ENCODE measurements around the gene PAEP.
"Not testable (repeated sequence)": the region's sequence is repeated elsewhere in the genome, so short reads cannot be mapped to it uniquely, and the experiment has no call there.

Gene PAEP

DNA sequence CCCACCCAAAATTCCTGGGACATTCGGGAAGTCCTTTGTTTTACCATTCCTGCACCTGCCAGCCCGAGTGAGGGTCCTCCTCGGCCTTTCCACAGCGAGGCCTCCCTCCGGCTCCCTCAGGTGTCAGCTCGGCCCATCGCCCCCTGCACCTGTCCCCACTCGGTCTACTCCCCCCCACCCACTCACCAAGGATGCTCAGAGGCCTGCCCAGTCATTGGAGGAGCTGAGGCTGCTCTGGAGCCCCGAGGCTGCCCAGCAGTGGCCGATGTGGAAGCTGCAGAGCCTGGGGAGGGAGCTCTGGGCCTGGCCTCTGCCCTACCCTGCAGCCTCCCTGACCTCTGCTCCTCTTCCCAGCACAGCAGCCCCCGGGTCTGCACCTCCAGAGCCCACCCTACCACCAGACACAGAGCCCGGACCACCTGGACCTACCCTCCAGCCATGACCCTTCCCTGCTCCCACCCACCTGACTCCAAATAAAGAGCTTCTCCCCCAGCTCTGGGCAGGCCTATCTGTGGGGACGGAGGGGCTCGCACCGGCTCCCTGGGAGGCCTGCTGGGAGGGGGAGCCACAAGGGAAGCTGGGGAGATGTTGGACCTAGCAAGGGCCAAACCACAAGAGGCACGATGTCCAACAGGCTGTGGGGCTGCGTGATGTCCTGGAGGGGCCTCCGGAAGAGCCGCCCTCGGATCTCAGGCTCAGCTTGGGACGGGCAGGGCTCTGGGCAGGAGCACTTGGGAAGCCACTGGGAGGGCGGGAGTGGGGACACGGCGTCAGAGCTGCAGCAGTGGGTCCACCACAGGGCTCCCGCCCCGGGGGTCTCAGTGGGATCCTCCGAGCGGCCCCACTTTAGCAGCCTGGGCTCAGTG lies 11.8 kb upstream of the PAEP start:
- DNase-seq (ENCODE audit: low read depth in 2 of 2, low spot score in 1 of 2), result not testable (repeated sequence)

DNA sequence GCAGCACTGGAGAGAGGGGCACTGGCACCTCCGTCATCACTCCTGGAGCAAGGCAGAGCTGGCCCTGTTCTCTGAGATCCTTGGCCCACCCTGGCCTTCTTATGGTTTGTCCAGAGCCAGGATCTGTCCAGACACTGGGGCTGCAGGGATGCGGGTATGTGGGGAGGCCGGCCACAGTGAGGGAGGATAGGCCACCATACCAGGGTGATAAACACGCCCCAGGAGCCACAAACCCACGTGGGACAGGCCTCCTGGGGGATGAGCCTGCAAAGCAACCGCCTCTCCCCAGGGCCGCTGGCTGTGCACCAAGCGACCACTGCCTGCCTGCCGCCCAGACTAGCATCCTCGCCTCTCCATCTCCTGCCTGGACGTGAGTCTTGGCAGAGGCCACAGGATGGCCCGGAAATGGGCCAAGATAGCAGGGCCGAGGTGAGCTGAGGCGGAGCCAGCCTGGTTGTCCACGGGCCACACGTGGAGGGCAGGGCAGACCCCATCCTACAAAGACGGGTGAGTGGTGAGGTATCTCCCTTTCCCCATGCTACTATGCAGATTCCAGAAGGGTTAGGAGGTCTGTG lies 11.1 kb upstream of the PAEP start:
- no peak for DNase-seq (ENCODE audit: low read depth in 2 of 2, low spot score in 1 of 2)

DNA sequence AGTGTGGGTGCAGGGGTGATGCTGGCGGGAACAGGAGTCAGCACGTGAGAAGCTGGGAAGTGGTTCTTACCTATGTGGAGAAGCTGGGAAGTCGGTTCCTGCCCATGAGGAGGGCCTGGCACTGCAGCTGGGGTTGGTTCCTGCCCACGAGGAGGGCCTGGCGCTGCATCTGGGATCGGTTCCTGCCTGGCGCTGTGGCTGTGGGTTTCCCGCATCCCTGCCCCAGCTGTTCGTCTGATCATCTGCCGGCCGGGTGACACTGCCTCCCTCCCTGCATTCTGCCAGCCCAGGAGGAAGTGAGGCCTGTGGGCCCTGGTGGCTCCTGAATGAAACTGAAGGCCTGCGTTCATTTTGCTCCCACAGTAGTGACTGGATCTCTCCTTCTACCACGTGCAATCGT lies 10.5 kb upstream of the PAEP start:
- DNase-seq (ENCODE audit: low read depth in 2 of 2, low spot score in 1 of 2), result no peak

DNA sequence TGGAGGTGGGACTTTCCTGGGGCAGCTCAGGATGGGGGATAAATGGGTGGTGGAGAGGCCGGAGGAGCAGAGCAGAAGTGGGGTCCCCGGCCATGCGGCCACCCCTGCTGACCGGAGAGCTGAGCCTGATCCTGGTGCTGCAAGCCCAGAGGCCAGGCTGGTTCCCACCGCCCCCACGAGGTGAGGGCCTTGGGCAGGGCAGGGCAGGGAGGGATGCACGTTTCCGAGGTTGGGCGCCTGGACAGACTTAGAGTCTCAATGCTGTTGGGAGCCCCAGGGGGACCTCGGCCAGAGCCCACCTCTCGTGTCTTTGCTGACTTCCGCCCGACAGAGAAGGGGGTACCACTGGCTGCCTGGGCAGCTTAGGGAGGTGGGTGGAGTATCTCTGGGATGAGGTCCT lies 10.1 kb upstream of the PAEP start:
- no peak for DNase-seq (ENCODE audit: low read depth in 2 of 2, low spot score in 1 of 2)

DNA sequence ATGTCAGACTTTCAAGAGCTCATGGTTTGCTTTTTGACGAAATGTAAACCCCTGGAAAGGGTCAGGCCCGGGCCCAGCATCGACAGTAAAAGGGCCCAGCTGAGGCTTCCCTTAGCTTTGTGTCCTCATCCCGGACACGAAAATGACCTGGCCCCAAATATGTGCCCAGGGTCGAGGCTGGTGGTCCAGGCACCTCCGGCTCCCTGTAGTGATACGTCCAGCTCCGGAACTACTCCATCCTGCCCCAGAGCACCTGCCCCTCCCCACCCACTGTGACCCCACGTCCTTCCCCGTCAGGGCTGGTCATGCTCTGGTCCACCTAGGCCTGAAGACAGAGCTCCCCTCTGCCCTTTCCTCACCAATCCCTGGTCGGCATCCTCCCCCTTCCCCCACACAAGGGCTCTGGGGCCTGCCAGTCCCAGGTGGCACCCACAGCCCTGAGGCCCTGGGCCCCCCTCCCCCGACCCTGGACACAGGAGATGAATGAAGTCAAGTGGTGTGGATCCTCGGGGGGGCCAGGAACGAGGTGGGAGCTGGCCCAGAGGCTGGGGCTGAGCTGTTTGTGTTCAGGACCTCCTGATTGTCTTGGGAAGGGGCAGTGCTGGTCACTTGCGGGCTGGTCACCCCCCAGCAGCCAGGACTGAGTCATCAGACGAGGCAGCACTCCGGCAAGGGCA lies 9.4 kb upstream of the PAEP start:
- no peak for DNase-seq (ENCODE audit: low read depth in 2 of 2, low spot score in 1 of 2)

DNA sequence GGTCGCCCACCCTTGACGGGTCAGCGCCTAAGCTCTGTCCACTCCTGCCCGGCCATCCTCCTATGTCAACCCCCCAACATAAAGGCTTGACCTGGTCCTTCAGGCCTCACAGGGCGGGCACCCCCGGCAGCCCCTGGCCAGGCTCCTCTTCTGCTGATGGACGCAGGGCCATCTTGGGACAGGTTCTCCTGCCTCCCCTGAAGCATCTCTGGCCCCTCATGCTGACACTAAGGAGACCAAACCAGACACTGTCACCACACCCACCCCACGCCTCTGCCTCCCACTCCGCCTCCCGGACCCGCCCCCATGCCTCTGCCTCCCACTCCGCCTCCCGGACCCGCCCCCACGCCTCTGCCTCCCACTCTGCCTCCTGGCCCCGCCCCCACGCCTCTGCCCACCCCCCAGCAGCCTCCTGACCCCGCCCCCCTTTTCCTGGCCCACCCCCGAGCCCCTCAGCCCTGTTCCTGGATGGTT lies 8.8 kb upstream of the PAEP start:
- no peak for DNase-seq (ENCODE audit: low read depth in 2 of 2, low spot score in 1 of 2)

DNA sequence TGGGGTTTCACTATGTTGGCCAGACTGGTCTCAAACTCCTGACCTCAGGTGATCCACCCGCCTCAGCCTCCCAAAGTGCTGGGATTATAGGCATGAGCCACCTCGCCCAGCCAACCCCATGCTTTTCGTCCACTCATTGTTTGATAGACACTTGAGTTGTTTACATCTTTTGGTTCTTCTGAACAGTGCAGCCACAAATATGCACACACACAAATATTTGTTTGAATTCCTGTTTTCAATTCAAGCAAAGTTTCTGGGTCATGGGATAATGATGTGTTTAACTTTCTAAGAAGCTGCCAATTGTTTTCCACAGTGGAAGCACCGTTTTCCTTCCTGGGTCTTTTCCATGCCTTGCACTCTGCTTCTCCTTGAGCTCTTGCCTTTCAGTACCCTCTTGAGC lies 6.8 kb upstream of the PAEP start:
- DNase-seq (ENCODE audit: low read depth in 2 of 2, low spot score in 1 of 2), result no peak

DNA sequence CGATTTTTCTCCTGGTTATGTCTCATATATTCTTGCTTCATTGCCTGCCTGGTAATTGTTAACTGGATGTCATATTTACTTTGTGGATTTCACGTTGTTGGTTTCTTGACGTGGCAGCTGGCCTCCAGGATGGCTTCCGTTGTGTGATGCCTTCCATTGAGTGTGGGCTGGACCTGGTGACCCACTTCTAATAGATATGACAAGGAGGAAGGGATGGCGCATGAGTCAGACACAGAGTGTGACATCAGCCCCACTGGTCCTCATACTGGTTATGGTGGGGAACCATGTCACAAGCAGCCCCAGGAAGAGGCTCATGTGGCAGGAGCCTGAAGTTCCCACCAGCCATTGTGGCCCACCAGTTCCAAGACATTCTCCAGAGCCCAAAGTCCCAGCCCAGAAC lies 6.4 kb upstream of the PAEP start:
- DNase-seq (ENCODE audit: low read depth in 2 of 2, low spot score in 1 of 2), result no peak

DNA sequence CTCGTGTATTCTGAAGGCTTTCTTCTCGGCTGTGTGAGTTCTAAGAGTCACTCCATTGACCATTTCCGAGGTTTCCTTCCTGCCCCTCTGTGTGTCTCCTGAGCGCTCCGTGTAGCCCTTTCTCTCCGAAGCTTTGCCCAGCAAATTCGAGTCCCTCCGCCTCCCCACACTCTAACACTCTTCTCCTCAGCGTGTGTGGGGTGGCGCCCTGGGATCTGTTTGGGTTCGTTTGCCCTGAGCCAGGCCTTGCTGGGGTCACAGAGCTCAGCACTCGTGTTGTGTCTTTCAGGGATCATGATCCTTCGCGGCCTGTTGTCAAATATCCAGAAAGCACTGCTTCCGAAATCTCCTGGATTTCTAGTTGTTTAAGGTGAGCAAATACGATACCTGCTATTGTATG lies 5.6 kb upstream of the PAEP start:
- DNase-seq (ENCODE audit: low read depth in 2 of 2, low spot score in 1 of 2), result no peak

DNA sequence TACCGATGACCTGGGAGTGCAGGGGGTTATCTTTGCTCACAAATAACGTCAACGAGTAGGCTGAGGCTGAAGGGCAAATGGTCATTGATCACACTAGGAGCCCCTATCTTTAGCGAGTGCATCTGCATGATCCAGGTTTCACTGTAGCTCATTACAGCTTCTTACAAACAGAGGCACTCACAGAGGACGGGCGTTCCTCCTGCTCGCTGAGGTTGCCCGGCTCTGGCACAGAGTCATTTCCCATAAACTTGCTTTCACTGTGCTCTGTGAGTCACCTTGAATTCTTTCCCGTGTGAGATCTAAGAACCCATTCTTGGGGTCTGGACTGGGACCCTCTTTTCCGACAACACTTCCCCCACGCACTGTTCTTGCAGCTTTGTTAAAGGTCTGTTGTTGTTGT lies 1.9 kb upstream of the PAEP start:
- no peak for DNase-seq (ENCODE audit: low read depth in 2 of 2, low spot score in 1 of 2)

DNA sequence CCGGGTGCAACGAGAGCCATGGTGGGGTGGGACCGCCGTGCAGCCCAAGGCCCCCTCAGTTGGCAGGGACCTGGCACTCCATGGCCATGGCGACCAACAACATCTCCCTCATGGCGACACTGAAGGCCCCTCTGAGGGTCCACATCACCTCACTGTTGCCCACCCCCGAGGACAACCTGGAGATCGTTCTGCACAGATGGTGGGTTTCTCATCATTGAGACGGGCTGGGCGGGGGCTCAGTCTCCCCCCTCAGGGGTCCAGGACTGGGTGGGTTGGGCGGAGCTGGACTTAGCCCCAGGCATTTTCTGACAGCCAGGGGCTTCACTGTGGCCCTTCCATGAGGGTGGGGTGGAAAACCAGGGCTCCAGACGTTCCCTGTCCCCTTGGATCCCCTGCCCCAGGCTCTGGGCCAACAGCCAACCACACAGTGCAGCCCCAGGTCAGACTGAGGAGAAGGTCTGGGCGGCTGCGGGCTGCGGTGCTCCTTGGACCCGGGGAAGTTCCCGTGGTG lies 734 bp downstream of the PAEP start:
- no peak for DNase-seq (ENCODE audit: low read depth in 2 of 2, low spot score in 1 of 2)

DNA sequence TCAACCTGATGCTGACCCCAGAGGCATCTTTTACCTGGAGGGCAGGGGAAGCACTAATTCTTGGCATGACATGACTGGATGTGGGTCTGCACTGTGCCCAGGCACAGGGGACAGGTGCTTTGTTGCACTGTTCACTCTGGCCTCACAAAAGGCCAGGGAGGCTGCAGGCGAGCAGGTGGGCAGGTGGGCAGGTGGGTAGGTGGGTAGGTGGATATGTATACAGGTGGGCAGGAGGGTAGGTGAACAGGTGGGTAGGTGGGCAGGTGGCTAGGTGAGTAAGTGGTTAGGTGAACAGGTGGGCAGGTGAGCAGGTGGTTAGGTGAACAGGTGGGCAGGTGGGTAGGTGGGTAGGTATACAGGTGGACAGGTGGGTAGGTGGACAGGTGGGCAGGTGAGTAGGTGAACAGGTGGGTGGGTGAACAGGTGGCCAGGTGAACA lies 1.5 kb downstream of the PAEP start:
- DNase-seq (ENCODE audit: low read depth in 2 of 2, low spot score in 1 of 2), result no peak

DNA sequence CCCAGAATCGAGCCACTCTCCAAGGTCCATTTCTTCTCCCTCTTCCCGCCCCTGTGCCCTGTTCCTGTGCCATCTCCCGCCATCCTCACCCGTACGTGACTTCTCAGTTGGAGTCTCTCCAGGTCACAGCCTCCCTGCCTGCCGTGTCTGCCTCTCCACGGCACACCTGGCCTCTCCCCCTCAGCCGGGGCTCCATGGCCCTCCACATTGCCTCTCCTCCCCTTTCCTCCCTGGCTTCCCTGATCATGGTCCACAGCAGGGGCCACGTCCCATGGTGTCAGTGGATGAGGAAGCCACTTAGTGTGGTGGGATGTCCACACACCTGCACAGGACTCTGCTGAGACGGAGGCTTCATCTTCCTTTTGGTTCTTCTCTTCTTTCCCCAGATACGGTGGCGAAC lies 2.3 kb downstream of the PAEP start:
- DNase-seq (ENCODE audit: low read depth in 2 of 2, low spot score in 1 of 2), result no peak

DNA sequence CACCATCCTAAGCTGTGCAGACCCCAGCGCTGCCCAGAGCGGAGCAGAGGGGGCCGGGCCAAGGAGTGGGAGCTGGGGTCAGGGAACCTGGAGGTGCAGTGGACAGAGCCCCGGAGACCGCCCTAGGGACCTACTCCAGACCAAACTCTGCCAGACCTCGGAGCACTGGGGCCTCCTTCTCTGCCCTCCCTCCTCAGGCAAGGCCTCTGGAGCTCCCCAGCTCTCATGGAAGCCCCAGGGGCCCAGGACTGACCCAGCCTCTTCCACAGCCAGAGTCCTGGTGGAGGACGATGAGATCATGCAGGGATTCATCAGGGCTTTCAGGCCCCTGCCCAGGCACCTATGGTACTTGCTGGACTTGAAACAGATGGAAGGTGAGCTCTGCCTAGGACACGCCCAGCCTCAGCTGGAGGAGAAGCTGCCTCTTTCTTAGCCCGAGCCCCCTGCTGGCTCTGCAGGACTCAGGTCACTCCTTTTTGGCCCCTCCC lies 3.6 kb downstream of the PAEP start:
- DNase-seq (ENCODE audit: low read depth in 2 of 2, low spot score in 1 of 2), result no peak

DNA sequence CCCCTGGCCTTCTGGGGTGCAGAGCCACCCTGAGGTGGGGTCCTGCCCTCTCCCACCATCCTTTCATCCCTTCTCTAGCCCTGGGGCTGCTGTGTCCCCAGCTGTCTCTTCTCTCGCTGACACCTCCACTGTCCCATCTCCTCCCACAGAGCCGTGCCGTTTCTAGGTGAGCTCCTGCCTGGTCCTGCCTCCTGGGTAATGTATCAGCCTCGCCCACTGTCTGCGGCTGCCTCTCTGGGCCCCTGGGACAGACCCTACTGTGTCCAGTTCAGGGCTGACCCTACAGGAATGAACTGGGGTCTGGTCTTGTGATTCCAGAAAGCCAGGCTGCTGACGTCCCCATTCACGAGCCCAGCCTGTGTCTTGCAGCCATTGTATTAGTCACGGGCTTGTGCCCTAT lies 4.1 kb downstream of the PAEP start:
- DNase-seq (ENCODE audit: low read depth in 2 of 2, low spot score in 1 of 2), result no peak

DNA sequence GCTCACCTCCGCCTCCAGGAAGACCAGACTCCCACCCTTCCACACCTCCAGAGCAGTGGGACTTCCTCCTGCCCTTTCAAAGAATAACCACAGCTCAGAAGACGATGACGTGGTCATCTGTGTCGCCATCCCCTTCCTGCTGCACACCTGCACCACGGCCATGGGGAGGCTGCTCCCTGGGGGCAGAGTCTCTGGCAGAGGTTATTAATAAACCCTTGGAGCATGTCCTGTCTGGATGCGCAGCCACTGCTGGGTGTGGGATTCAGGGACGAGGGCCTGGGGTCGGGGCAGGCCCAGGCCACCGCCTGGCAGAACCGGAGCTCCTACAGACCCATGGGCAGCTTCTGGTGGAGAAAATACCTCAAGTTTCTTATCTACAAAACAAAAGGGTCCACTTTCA lies 5.0 kb downstream of the PAEP start:
- DNase-seq (ENCODE audit: low read depth in 2 of 2, low spot score in 1 of 2), result no peak

DNA sequence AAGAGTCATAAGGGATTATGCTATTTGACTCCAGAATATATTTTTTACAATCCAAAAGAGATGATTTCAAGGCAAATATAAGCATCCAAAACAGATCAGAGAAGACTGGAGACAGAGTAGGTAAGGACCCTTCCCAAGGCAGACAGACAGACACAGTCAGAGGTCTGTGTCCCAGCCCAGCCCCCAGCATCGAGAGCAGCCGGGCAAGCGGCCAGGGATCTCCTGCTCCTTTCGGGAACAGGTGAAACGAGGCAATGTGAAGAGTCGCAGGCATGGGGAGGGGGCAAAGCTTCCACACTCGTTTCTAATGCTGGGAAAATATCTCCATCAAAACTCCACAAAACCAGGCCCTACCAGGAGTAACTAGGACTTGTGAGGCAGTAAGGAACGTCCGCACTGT lies 5.8 kb downstream of the PAEP start:
- no peak for DNase-seq (ENCODE audit: low read depth in 2 of 2, low spot score in 1 of 2)

DNA sequence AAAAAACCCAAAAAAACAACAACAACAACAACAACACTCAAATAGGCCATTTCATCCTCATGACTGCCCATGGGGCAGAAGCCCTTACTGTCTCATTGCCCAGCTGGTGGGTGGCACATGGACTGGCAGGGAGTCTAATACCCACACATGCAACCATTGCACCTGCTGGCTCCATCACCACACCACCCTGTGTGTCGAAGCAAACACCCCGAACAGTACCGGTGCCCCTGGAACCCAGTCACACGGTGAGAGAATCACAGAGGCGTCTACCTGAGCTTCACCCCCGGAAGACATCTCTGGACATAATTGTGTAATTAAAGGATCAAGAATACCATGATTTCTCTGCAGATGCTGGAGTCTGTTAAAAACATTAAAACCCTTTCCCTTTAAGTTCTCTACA lies 6.5 kb downstream of the PAEP start:
- DNase-seq (ENCODE audit: low read depth in 2 of 2, low spot score in 1 of 2), result no peak

DNA sequence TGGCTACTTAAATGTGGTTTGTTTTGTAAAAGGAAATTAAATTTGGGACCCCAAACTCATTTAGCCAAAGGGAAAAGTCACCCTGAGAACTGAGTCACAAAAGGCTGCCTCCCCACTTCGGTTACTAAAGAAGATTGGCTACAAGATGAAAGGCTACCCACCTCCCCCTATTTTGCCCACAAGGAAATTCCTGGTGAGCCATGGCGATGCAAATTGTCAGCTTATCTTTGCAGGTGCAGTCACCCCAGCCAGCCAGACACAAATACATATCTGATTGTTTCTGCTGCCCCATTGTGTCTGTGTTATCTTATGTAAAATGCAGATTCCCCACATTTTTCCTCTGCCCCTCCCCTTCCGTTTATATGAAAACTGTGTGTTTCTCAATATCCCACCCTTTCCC lies 8.9 kb downstream of the PAEP start:
- no peak for DNase-seq (ENCODE audit: low read depth in 2 of 2, low spot score in 1 of 2)

DNA sequence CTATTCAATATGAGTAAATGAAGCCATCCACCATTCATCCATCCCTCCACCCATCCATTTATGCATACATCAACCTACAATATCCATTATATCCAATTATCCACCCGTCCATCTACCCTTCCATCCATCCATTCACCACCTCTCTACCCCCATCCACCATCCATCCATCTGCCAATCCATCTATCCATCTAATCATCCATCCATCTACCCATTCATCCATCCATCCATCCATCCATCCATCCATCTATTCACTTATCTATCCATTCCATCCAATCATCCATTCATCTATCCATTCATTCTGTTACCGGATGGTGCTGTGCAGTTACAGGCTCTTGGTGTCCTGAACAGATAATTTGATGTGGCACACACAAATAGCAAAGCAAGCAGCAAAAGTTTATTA lies 10.7 kb downstream of the PAEP start:
- DNase-seq (ENCODE audit: low read depth in 2 of 2, low spot score in 1 of 2), result no peak

DNA sequence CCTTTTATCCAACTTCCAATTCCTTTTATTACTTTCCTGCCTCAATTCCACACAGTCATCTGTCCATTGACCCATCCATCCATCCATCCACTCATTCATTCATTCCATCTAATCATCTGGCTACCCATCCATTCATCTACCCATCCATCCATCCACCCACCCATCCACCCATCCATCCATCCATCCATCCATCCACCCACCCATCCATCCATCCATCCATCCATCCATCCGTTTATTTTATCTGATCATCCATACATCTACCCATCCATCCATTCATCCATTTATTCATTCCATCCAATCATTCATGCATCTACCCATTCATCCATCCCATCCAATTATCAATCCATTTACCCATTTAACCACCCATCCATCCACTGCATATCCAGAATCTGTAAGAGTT lies 11.6 kb downstream of the PAEP start:
- DNase-seq (ENCODE audit: low read depth in 2 of 2, low spot score in 1 of 2), result no peak

DNA sequence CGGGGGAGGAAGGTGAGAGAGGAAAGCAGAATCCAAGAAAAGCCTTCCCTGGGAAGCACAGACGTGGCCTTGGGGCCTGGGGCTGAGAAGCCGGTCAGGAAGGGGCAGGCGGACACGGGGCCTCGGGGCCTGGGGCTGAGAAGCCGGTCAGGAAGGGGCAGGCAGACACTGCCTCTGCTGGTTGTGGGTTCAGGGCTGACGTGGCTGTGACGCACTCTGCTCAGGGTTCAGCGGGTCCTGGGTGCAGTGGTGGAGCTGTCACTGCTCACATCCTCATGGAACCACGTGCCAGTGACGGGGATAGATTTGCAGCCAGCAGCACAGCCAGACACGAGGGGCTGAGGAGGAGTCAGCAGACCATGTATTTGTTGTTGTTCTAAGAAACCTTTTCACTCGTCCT lies 12.8 kb downstream of the PAEP start:
- DNase-seq (ENCODE audit: low read depth in 2 of 2, low spot score in 1 of 2), result no peak
